Heart left ventricle (tissue), 13 donors: ENCODE results near the gene CLTB.

Source experiments
- POLR2A ChIP-seq, 2 donors: fragments of 450-650 bp; IDR thresholded peaks; one replicate each; pipeline ENCODE4 v1.6.1; 2017; ENCODE audit warnings: antibody characterized with exemption in 2 of 2, mild to moderate bottlenecking in 2 of 2, moderate library complexity in 2 of 2
- TF ChIP-seq, protein P1 (sequence below), 12 donors: fragments of 200-600 bp; sonication (generic) in 4 of 12; IDR thresholded peaks; one replicate each; pipeline versions ENCODE4 v1.5.0 to v1.8.0; 2018 to 2022; ENCODE audit warnings: antibody characterized with exemption in 12 of 12, mild to moderate bottlenecking in 5 of 12
- donor health status: ischemic (EF 13 %, LVEDD 7.1; RV severe dilation, severe dysfunction).
- donor health status: DM: no; HTN: yes; CAD: no.
- donor health status: DM: no; HTN: no; CAD: no.
- donor health status: ischemic (EF 25% LVEDD 6.9; RV normal size, moderate dysfunction).
- donor health status: ischemic (EF 25% LVEDD 5.7; RV mildly dilated, moderate dysfunction).
- donor health status: ischemic (EF 35%, LVEDD 5.7; RV mildly dilated, moderate dysfunction).
- donor health status: nonischemic (EF 11% LVEDD 7.7; RV severe dilation, severe dysfunction).
- donor health status: DM: yes; HTN: yes; CAD: no.
- donor health status: PGD.
- donor health status: ischemic (EF 29% LVEDD 5.4; RV normal size, mild dysfunction).
- donor health status: nonischemic (EF 23%, LVEDD 6.1; RV moderate dilation, normal function).

DNA sequence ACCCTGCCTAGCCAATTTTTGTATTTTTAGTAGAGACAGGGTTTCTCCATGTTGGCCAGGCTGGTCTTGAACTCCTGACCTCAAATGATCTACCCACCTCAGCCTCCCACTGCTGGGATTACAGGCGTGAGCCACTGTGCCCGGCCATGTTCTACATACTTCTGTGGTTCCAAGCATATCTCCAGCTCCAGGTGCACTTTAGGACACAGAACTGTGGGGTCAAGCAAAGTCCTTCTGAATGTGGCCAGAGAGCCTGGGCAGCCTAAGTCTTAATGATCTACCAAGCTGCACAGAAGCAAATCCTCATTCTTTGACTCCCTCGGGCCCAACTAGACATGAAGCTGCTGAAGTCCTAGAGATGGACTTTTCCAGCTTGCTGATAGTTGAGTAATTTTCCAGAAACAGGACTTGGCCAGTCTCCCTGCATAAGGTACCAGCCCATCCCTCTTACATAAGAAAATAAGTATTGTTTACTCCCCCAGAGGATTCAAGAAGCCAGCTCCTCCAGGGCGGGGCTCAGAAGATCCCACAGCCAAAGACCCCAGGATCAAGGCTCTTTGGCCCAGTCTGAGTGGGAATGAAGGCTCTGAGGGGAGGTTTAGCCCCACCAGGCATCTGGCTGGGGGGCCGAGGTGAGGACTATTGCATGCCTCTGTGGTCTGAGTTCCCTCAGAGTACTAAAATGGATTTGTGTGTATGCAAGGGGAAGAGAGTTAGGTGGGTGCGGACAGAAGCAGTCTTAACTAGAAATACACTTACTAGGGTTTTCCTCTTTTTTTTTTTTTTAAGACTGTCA lies 8.7 kb downstream of the CLTB start:
- TF ChIP-seq, protein P1, sequence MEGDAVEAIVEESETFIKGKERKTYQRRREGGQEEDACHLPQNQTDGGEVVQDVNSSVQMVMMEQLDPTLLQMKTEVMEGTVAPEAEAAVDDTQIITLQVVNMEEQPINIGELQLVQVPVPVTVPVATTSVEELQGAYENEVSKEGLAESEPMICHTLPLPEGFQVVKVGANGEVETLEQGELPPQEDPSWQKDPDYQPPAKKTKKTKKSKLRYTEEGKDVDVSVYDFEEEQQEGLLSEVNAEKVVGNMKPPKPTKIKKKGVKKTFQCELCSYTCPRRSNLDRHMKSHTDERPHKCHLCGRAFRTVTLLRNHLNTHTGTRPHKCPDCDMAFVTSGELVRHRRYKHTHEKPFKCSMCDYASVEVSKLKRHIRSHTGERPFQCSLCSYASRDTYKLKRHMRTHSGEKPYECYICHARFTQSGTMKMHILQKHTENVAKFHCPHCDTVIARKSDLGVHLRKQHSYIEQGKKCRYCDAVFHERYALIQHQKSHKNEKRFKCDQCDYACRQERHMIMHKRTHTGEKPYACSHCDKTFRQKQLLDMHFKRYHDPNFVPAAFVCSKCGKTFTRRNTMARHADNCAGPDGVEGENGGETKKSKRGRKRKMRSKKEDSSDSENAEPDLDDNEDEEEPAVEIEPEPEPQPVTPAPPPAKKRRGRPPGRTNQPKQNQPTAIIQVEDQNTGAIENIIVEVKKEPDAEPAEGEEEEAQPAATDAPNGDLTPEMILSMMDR (IDR thresholded peaks at IDR 0.05), result no peak
- TF ChIP-seq POLR2A (IDR thresholded peaks at IDR 0.05), result no peak
